GM19455 (cell line): ENCODE results near the gene ZNF503.

ENCODE experiments used
- ATAC-seq: cut with Tn5 transposase; IDR thresholded peaks from one replicate; pipeline ENCODE4 v1.9.1; 2021; ENCODE audit not compliant: unreplicated experiment

ZNF503 gene

GRCh38 chr10:75407224-75407712 is 5.7 kb upstream of the ZNF503 start:
- ATAC-seq = no peak

GRCh38 chr10:75406462-75407223 is 5.1 kb upstream of the ZNF503 start:
- no peak for ATAC-seq

GRCh38 chr10:75405598-75406461 is 4.3 kb upstream of the ZNF503 start:
- no peak for ATAC-seq

GRCh38 chr10:75404815-75405597 is 3.4 kb upstream of the ZNF503 start:
- ATAC-seq = no peak

GRCh38 chr10:75403939-75404814 is 2.6 kb upstream of the ZNF503 start:
- ATAC-seq = no peak

GRCh38 chr10:75403144-75403938 is 1.8 kb upstream of the ZNF503 start:
- ATAC-seq = no peak

GRCh38 chr10:75402486-75403143 is 1.1 kb upstream of the ZNF503 start:
- ATAC-seq = no peak

- no peak for ATAC-seq
Observed at GRCh38 chr10:75400771-75401568, 594 bp downstream of the ZNF503 start.

GRCh38 chr10:75400163-75400770 is 1.3 kb downstream of the ZNF503 start:
- no peak for ATAC-seq

- ATAC-seq = no peak
Observed at GRCh38 chr10:75399461-75400162, 2.0 kb downstream of the ZNF503 start.

- no peak for ATAC-seq
Observed at GRCh38 chr10:75398692-75399460, 2.7 kb downstream of the ZNF503 start.

- ATAC-seq = no peak
Observed at GRCh38 chr10:75398200-75398691, 3.3 kb downstream of the ZNF503 start.

GRCh38 chr10:75397496-75398199 is 3.9 kb downstream of the ZNF503 start:
- no peak for ATAC-seq

GRCh38 chr10:75396631-75397495 is 4.7 kb downstream of the ZNF503 start:
- ATAC-seq = no peak
